Suprapubic skin (tissue), 4 donors: ENCODE measurements around the gene KLKB1. TPM values are rescaled to one million over a fixed set of nuclear protein-coding genes. Genes with fewer than 3 reads are reported as not detected.
"Not testable (repeated sequence)": the region's sequence is repeated elsewhere in the genome, so short reads cannot be mapped to it uniquely, and the experiment has no call there.

ENCODE experiments used
- DNase-seq, 2 donors: peaks; one replicate each; pipeline ENCODE4 v3.0.0-alpha.2; 2019; ENCODE audit warnings: low spot score in 2 of 2
- H3K27ac ChIP-seq: fragments of 200-600 bp; sonication (generic); one replicate; pipeline ENCODE4 v1.5.1; 2019
- H3K27me3 ChIP-seq: fragments of 200-600 bp; sonication (generic); one replicate; pipeline ENCODE4 v1.5.1; 2019
- H3K36me3 ChIP-seq: fragments of 200-600 bp; sonication (generic); one replicate; pipeline ENCODE4 v1.5.1; 2019
- H3K4me1 ChIP-seq: fragments of 200-600 bp; sonication (generic); one replicate; pipeline ENCODE4 v1.5.1; 2019
- H3K4me3 ChIP-seq: fragments of 200-600 bp; sonication (generic); one replicate; pipeline ENCODE4 v1.5.1; 2019; ENCODE audit warnings: mild to moderate bottlenecking
- H3K9me3 ChIP-seq: fragments of 200-600 bp; sonication (generic); one replicate; pipeline ENCODE4 v1.5.1; 2019
- EP300 ChIP-seq: sonication (generic); formaldehyde crosslinking; IDR thresholded peaks from one replicate; pipeline ENCODE4 v1.6.1; 2017; ENCODE audit warnings: antibody characterized with exemption
- POLR2A ChIP-seq, 2 donors: fragments of 450-650 bp; IDR thresholded peaks; one replicate each; pipeline ENCODE4 v1.6.1; 2017; ENCODE audit warnings: antibody characterized with exemption in 2 of 2, mild to moderate bottlenecking in 2 of 2, moderate library complexity in 2 of 2
- POLR2AphosphoS5 ChIP-seq, 3 donors: sonication (generic); formaldehyde crosslinking; IDR thresholded peaks; one replicate each; pipeline ENCODE4 v1.6.1; 2017; ENCODE audit warnings: antibody characterized with exemption in 3 of 3
- WGBS: methylation state at CpG from one replicate; pipeline ENCODE4 v1.1.5; 2018; 5-methylcytosine and 5-hydroxymethylcytosine counted together
- total RNA-seq, 4 donors: library from RNA; depleted of rRNA; stranded (reverse); fragments of >200 nt; gene quantifications; one replicate each; pipeline ENCODE4 v1.1.0, GENCODE V29; 2016
- TF ChIP-seq, protein P1 (sequence below), 2 donors: fragments of 200-600 bp in 1 of 2; fragments of 450-650 bp in 1 of 2; sonication (generic) in 1 of 2; IDR thresholded peaks; one replicate each; pipeline ENCODE4 v1.5.1; 2016 to 2019; ENCODE audit warnings: antibody characterized with exemption in 2 of 2, mild to moderate bottlenecking in 1 of 2, moderate library complexity in 1 of 2

Gene KLKB1
- total RNA-seq, 4 donors from 2014 or later: not detected

- Histone ChIP-seq H3K36me3 (no peaks in the 10 kb centered on the region), H3K4me1 (no peaks in the 10 kb centered on the region), H3K4me3 (no peak overlapping the region), H3K27ac (no peak overlapping the region), H3K9me3 (no peaks in the 10 kb centered on the region), H3K27me3 (no peaks in the 10 kb centered on the region)
- WGBS: 72% methylated on average over 7 of the region's 7 CpGs
- TF ChIP-seq EP300 (no peak), POLR2AphosphoS5 (IDR thresholded peaks at IDR 0.05) (no peak), POLR2A (IDR thresholded peaks at IDR 0.05) (no peak)
- TF ChIP-seq, protein P1, sequence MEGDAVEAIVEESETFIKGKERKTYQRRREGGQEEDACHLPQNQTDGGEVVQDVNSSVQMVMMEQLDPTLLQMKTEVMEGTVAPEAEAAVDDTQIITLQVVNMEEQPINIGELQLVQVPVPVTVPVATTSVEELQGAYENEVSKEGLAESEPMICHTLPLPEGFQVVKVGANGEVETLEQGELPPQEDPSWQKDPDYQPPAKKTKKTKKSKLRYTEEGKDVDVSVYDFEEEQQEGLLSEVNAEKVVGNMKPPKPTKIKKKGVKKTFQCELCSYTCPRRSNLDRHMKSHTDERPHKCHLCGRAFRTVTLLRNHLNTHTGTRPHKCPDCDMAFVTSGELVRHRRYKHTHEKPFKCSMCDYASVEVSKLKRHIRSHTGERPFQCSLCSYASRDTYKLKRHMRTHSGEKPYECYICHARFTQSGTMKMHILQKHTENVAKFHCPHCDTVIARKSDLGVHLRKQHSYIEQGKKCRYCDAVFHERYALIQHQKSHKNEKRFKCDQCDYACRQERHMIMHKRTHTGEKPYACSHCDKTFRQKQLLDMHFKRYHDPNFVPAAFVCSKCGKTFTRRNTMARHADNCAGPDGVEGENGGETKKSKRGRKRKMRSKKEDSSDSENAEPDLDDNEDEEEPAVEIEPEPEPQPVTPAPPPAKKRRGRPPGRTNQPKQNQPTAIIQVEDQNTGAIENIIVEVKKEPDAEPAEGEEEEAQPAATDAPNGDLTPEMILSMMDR (IDR thresholded peaks at IDR 0.05): no peak
- DNase-seq: no peak
Observed at GRCh38 chr4:186240452-186240847, 13.1 kb downstream of the KLKB1 start.

DNA sequence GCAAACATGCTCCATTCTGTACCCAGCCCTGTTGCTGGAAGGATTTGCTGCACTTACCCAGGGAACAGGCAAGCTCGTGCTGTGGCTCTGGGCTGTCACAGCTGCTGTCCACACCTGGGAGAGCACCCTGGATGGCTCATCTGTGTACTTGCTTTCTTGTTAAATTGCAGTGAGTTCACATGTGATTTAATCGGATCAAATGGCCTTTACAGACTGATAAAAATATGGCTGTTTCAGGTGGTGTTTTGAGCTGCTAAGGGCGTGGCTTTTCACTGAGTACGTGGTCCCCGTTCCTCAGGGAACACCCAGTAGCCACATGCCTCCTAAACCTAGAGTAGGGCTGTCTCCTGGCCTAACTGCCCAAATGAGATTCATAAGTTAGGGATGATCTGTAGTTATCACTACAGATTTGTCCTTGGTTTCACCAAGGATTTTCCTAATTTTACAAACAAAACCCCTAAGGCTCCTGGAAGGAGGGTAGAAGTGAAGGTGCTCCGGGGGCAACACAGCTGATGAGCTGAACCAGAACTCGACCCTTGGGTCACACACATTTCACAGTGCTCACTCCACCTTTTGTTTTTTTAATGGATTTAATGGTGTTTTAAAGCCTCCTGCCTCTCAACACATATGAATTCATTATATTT, 13.7 kb downstream of the KLKB1 start:
- TF ChIP-seq, protein P1 (IDR thresholded peaks at IDR 0.05): no peak
- no peak for TF ChIP-seq POLR2A (IDR thresholded peaks at IDR 0.05)
- TF ChIP-seq POLR2AphosphoS5 (IDR thresholded peaks at IDR 0.05): no peak
- TF ChIP-seq EP300: no peak
- DNase-seq: no peak
- Histone ChIP-seq H3K27ac (no peak overlapping the region), H3K9me3 (peaks cover under 1% of the 10 kb centered on the region), H3K27me3 (no peaks in the 10 kb centered on the region), H3K36me3 (no peaks in the 10 kb centered on the region), H3K4me1 (no peaks in the 10 kb centered on the region), H3K4me3 (no peak overlapping the region)
- WGBS: 76% methylated on average over 7 of the region's 7 CpGs

- Histone ChIP-seq H3K27me3 (no peaks in the 10 kb centered on the region), H3K4me3 (no peak overlapping the region), H3K36me3 (no peaks in the 10 kb centered on the region), H3K4me1 (no peaks in the 10 kb centered on the region), H3K27ac (no peak overlapping the region), H3K9me3 (peaks cover 3% of the 10 kb centered on the region)
- no peak for DNase-seq
- 85% methylated on average over 4 of the region's 4 CpGs for WGBS
- no peak for TF ChIP-seq POLR2AphosphoS5 (IDR thresholded peaks at IDR 0.05)
Observed at GRCh38 chr4:186241616-186242015, 14.3 kb downstream of the KLKB1 start.

DNA sequence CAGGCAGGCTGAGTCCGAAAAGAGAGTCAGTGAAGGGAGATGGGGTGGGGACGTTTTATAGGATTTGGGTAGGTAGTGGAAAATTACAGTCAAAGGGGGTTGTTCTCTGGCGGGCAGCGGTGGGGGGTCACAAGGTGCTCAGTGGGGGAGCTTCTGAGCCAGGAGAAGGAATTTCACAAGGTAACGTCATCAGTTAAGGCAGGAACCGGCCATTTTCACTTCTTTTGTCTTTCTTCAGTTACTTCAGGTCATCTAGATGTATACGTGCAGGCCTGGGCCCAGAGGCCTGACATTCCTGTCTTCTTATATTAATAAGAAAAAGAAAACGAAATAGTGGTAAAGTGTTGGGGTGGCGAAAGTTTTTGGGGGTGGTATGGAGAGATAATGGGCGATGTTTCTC, 14.7 kb downstream of the KLKB1 start:
- not testable (repeated sequence) for DNase-seq, H3K4me1 ChIP-seq, H3K27ac ChIP-seq, H3K27me3 ChIP-seq, H3K4me3 ChIP-seq, H3K9me3 ChIP-seq, H3K36me3 ChIP-seq
- whole genome bisulfite sequencing: 84% methylated on average over 10 of the region's 10 CpGs

GRCh38 chr4:186243331-186243730, 16.0 kb downstream of the KLKB1 start:
- 88% methylated on average over 2 of the region's 2 CpGs for whole genome bisulfite sequencing
- Histone ChIP-seq H3K4me1 (no peaks in the 10 kb centered on the region), H3K27ac (no peak overlapping the region), H3K4me3 (no peak overlapping the region), H3K27me3 (no peaks in the 10 kb centered on the region), H3K36me3 (no peaks in the 10 kb centered on the region), H3K9me3 (peaks cover 3% of the 10 kb centered on the region)
- no peak for DNase-seq
- TF ChIP-seq, protein P1 (IDR thresholded peaks at IDR 0.05): no peak
- TF ChIP-seq EP300: no peak
- no peak for TF ChIP-seq POLR2AphosphoS5 (IDR thresholded peaks at IDR 0.05)
- TF ChIP-seq POLR2A (IDR thresholded peaks at IDR 0.05): no peak

DNA sequence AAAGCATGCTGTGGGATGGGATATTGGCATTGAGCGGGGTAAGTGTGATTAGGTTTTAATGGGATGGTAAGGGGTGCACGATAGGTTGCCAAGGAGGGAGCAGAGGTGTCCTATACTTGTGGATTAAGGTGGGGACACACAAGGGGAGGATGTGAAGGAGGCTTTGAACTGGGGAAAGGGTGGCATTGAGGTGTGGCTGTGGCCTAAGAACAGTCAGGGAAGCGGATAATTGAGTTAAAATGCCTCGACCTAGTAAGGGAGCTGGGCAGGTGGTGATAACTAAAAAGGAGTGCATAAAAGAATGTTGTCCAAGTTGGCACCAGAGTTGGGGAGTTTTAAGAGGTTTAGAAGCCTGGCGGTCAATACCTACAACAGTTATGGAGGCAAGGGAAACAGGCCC, 17.5 kb downstream of the KLKB1 start:
- Histone ChIP-seq H3K36me3 (no peaks in the 10 kb centered on the region), H3K9me3 (peaks cover 3% of the 10 kb centered on the region), H3K27ac (no peak overlapping the region), H3K4me3 (no peak overlapping the region), H3K27me3 (no peaks in the 10 kb centered on the region), H3K4me1 (no peaks in the 10 kb centered on the region)
- no peak for DNase-seq
- TF ChIP-seq EP300 (no peak), POLR2A (IDR thresholded peaks at IDR 0.05) (no peak), POLR2AphosphoS5 (IDR thresholded peaks at IDR 0.05) (no peak)
- TF ChIP-seq, protein P1 (IDR thresholded peaks at IDR 0.05): no peak
- 85% methylated on average over 5 of the region's 5 CpGs for WGBS

DNA sequence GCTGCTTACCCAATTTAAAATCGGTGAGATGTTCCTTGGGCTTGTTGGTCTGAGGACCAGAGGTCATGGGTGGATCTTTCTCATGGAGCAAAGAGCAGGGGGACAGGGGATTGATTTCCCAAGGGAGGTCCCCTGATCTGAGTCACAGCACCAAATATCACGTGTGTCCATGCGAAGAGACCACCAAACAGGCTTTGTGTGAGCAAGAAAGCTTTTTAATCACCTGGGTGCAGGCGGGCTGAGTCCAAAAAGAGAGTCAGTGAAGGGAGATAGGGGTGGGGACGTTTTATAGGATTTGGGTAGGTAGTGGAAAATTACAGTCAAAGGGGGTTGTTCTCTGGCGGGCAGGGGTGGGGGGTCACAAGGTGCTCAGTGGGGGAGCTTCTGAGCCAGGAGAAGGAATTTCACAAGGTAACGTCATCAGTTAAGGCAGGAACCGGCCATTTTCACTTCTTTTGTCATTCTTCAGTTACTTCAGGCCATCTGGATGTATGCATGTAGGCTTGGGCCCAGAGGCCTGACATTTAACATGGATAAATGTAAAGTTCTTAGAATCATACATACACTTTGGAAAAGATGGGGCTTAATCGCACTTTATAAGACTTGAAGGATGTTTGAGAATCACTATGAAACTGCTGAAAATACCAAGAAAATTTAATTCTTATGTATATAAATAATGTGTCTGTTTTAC, 19.9 kb downstream of the KLKB1 start:
- H3K27me3 ChIP-seq, H3K36me3 ChIP-seq, H3K4me1 ChIP-seq, H3K4me3 ChIP-seq, H3K9me3 ChIP-seq, DNase-seq, H3K27ac ChIP-seq: not testable (repeated sequence)
- 87% methylated on average over 9 of the region's 9 CpGs for WGBS
